GM18508 (cell line): ENCODE results near the gene RBP3.

Experiments
- ATAC-seq: cut with Tn5 transposase; IDR thresholded peaks from one replicate; pipeline ENCODE4 v1.9.1; 2021; ENCODE audit warnings: moderate number of reproducible peaks; ENCODE audit not compliant: insufficient read depth, unreplicated experiment

The RBP3 gene

GRCh38 chr10:47354165-47354564, 6.0 kb downstream of the RBP3 start:
- ATAC-seq, result no peak

- no peak for ATAC-seq
Measured at GRCh38 chr10:47354900-47355299, 6.7 kb downstream of the RBP3 start.

- ATAC-seq, result no peak
Measured at GRCh38 chr10:47356708-47357107, 8.5 kb downstream of the RBP3 start.

GRCh38 chr10:47357131-47357582, 9.0 kb downstream of the RBP3 start:
- no peak for ATAC-seq

GRCh38 chr10:47357911-47358310, 9.7 kb downstream of the RBP3 start:
- ATAC-seq, result no peak

- ATAC-seq, result no peak
Measured at GRCh38 chr10:47358457-47358856, 10.3 kb downstream of the RBP3 start.

- ATAC-seq, result no peak
Measured at GRCh38 chr10:47359101-47359500, 10.9 kb downstream of the RBP3 start.

GRCh38 chr10:47359626-47360418, 11.7 kb downstream of the RBP3 start:
- ATAC-seq, result no peak

- no peak for ATAC-seq
Measured at GRCh38 chr10:47360419-47361040, 12.4 kb downstream of the RBP3 start.

GRCh38 chr10:47361293-47361692, 13.1 kb downstream of the RBP3 start:
- no peak for ATAC-seq

GRCh38 chr10:47362199-47362598, 14.0 kb downstream of the RBP3 start:
- no peak for ATAC-seq

- ATAC-seq, result no peak
Measured at GRCh38 chr10:47363781-47364180, 15.6 kb downstream of the RBP3 start.

- ATAC-seq, result no peak
Measured at GRCh38 chr10:47364366-47364765, 16.2 kb downstream of the RBP3 start.

GRCh38 chr10:47364911-47365310, 16.7 kb downstream of the RBP3 start:
- no peak for ATAC-seq

- ATAC-seq, result no peak
Measured at GRCh38 chr10:47365431-47366180, 17.4 kb downstream of the RBP3 start.

GRCh38 chr10:47366181-47366631, 18.0 kb downstream of the RBP3 start:
- no peak for ATAC-seq

GRCh38 chr10:47366731-47367460, 18.7 kb downstream of the RBP3 start:
- ATAC-seq, result no peak

- ATAC-seq, result no peak
Measured at GRCh38 chr10:47367646-47368045, 19.5 kb downstream of the RBP3 start.

- no peak for ATAC-seq
Measured at GRCh38 chr10:47368431-47369180, 20.4 kb downstream of the RBP3 start.
